ENCODE results near the gene TSPAN32. TPM values are rescaled to one million over a fixed set of nuclear protein-coding genes. Genes with fewer than 3 reads are reported as not detected.

TSPAN32 gene
- polyA plus RNA-seq, 3 donors = 0.75 to 1.9 (median 1.7) TPM

GRCh38 chr11:2298795-2299761 lies 2.7 kb upstream of the TSPAN32 start:
- H3K27ac ChIP-seq (ENCODE audit: low read depth, low read length) = no peak overlapping the region
- 56 to 69% (median 66%) methylated on average over 18 of the region's 18 CpGs for WGBS, 3 donors

GRCh38 chr11:2299773-2300172 lies 2.0 kb upstream of the TSPAN32 start:
- no peak overlapping the region for H3K27ac ChIP-seq (ENCODE audit: low read depth, low read length)
- 45 to 78% (median 68%) methylated on average over 10 of the region's 10 CpGs for WGBS, 3 donors

GRCh38 chr11:2300290-2300935 lies 1.4 kb upstream of the TSPAN32 start:
- WGBS, 3 donors = 41 to 81% (median 60%) methylated on average over 16 to 19 of the region's 19 CpGs
- H3K27ac ChIP-seq (ENCODE audit: low read depth, low read length) = no peak overlapping the region

GRCh38 chr11:2300936-2301630 lies 730 bp upstream of the TSPAN32 start:
- 46 to 69% (median 53%) methylated on average over 22 to 24 of the region's 24 CpGs for WGBS, 3 donors
- no peak overlapping the region for H3K27ac ChIP-seq (ENCODE audit: low read depth, low read length)

GRCh38 chr11:2302306-2302895 lies 588 bp downstream of the TSPAN32 start:
- 39 to 63% (median 47%) methylated on average over 16 of the region's 16 CpGs for WGBS, 3 donors
- H3K27ac ChIP-seq (ENCODE audit: low read depth, low read length) = no peak overlapping the region

- H3K27ac ChIP-seq (ENCODE audit: low read depth, low read length) = no peak overlapping the region
- 35 to 54% (median 39%) methylated on average over 18 of the region's 18 CpGs for WGBS, 3 donors
Observed at GRCh38 chr11:2302896-2303626, 1.2 kb downstream of the TSPAN32 start.

- WGBS, 3 donors = 61 to 63% (median 62%) methylated on average over 15 of the region's 15 CpGs
- H3K27ac ChIP-seq (ENCODE audit: low read depth, low read length) = no peak overlapping the region
Observed at GRCh38 chr11:2303627-2304505, 2.1 kb downstream of the TSPAN32 start.

- H3K27ac ChIP-seq (ENCODE audit: low read depth, low read length) = no peak overlapping the region
- WGBS, 3 donors = 47 to 73% (median 60%) methylated on average over 14 of the region's 14 CpGs
Observed at GRCh38 chr11:2304506-2305139, 2.8 kb downstream of the TSPAN32 start.

GRCh38 chr11:2305140-2305778 lies 3.4 kb downstream of the TSPAN32 start:
- no peak overlapping the region for H3K27ac ChIP-seq (ENCODE audit: low read depth, low read length)
- 16 to 29% (median 29%) methylated on average over 10 of the region's 10 CpGs for WGBS, 3 donors

- WGBS, 3 donors = 8 to 60% (median 14%) methylated on average over 11 to 12 of the region's 12 CpGs
Observed at GRCh38 chr11:2305788-2306451, 4.1 kb downstream of the TSPAN32 start.

GRCh38 chr11:2306452-2306823 lies 4.6 kb downstream of the TSPAN32 start:
- H3K27ac ChIP-seq (ENCODE audit: low read depth, low read length) = no peak overlapping the region
- 5 to 43% (median 6%) methylated on average over 4 of the region's 4 CpGs for WGBS, 3 donors

More at GRCh38 chr11:2305788-2306451, 4.1 kb downstream of the TSPAN32 start:
- no peak overlapping the region for H3K27ac ChIP-seq (ENCODE audit: low read depth, low read length)

GRCh38 chr11:2306877-2307500 lies 5.2 kb downstream of the TSPAN32 start:
- 47 to 64% (median 52%) methylated on average over 10 to 14 of the region's 14 CpGs for WGBS, 3 donors
- H3K27ac ChIP-seq (ENCODE audit: low read depth, low read length) = peak overlapping the region; percentile 52

- H3K27ac ChIP-seq (ENCODE audit: low read depth, low read length) = no peak overlapping the region
- 85 to 88% (median 87%) methylated on average over 22 to 23 of the region's 23 CpGs for WGBS, 3 donors
Observed at GRCh38 chr11:2307501-2308331, 5.9 kb downstream of the TSPAN32 start.

- 79 to 91% (median 89%) methylated on average over 7 of the region's 7 CpGs for WGBS, 3 donors
- no peak overlapping the region for H3K27ac ChIP-seq (ENCODE audit: low read depth, low read length)
Observed at GRCh38 chr11:2308713-2309112, 6.9 kb downstream of the TSPAN32 start.

Measured in adipose tissue (tissue), 3 donors.